OCI-LY3 (cell line): Measurements from ENCODE around the gene KCNA10.

Source experiments
- H2AFZ ChIP-seq: fragments of 200-600, 300-600 bp; shearing (Covaris generic); 2 replicates; pipeline ENCODE4 v1.6.0; 2014; ENCODE audit warnings: antibody characterized with exemption, low read depth, low read length
- H3K27ac ChIP-seq: fragments of 200-600, 300-600 bp; sonication (generic); 2 replicates; pipeline ENCODE4 v1.5.1; 2014; ENCODE audit warnings: mild to moderate bottlenecking, low read length, moderate library complexity, mixed read lengths
- H3K27me3 ChIP-seq: fragments of 200-600, 300-600 bp; sonication (generic); 2 replicates; pipeline ENCODE4 v1.6.1; 2014; ENCODE audit warnings: low read depth, low read length, mixed read lengths
- H3K36me3 ChIP-seq: fragments of 200-600, 300-600 bp; sonication (generic); replicated peaks from 2 replicates; pipeline ENCODE3; 2014; ENCODE audit warnings: low read depth, low read length, mixed read lengths
- H3K4me1 ChIP-seq: fragments of 300-600, 200-600 bp; sonication (generic); 2 replicates; pipeline ENCODE4 v1.6.1; 2014; ENCODE audit warnings: low read length, mixed read lengths
- H3K4me2 ChIP-seq: fragments of 200-600, 300-600 bp; sonication (generic); 2 replicates; pipeline ENCODE4 v1.6.1; 2014; ENCODE audit warnings: low read length, mixed read lengths
- H3K4me3 ChIP-seq: fragments of 300-600, 200-600 bp; sonication (generic); 2 replicates; pipeline ENCODE4 v1.5.1; 2014; ENCODE audit warnings: antibody characterized with exemption, mild to moderate bottlenecking, low read length, moderate library complexity
- H3K79me2 ChIP-seq: fragments of 300-600, 200-600 bp; shearing (Covaris generic); 2 replicates; pipeline ENCODE4 v1.6.1; 2014; ENCODE audit warnings: mild to moderate bottlenecking, low read length, mixed read lengths
- H3K9ac ChIP-seq: fragments of 300-600, 200-600 bp; shearing (Covaris generic); 2 replicates; pipeline ENCODE4 v1.6.0; 2014; ENCODE audit warnings: mild to moderate bottlenecking, low read length, moderate library complexity
- H3K9me3 ChIP-seq: fragments of 200-600, 300-600 bp; shearing (Covaris generic); 2 replicates; pipeline ENCODE4 v1.6.1; 2014; ENCODE audit warnings: low read length, mixed read lengths; ENCODE audit not compliant: insufficient read depth
- H4K20me1 ChIP-seq: fragments of 200-600, 300-600 bp; sonication (generic); 2 replicates; pipeline ENCODE4 v1.6.1; 2016; ENCODE audit warnings: low read length, mixed read lengths; ENCODE audit not compliant: insufficient read depth
- EZH2phosphoT487 ChIP-seq: fragments of 200-600 bp; shearing (Covaris generic); IDR thresholded peaks from 2 replicates; pipeline ENCODE4 v1.6.1; 2018; ENCODE audit warnings: antibody characterized with exemption, mixed run types, low read depth
- TF ChIP-seq, protein P1 (sequence below): fragments of 200-600, 300-600 bp; sonication (generic); IDR thresholded peaks from 2 replicates; pipeline ENCODE4 v1.5.1; 2014; ENCODE audit warnings: antibody characterized with exemption, low read length, low read depth

KCNA10 gene

DNA sequence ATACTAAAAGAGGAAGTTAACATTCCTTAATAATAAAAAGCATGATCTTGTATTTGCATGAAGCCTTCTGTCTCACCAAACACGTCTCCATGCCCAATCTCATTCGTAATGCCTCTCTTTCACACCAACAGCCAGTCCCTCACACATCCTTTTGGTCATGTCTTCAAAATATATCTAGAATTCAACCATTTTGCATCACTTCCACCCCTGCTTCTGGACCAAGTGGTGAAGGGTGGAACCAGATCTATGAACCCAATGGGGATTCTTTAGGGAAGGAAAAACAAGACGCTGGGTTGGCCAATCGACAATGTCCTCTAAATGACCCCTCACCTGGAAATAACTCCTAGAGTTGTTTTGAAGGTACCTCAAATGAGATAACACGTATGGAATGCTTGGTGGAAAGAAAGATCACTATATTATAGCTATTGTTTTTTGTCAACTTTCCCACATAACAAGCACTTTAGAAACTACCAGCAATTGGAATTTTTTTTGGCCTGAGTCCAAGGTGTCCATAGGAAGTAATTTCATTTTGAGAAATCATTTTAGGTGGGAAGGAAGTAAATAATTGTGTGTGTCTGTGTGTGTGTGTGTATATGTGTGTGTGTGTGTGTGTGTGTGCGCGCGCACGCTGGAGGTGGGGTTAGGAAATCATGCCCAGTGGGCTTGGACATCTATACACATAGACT is at the start of gene KCNA10:
Gene KCNA10 (minus strand): TSS at position 51 of the 686 bp plus-strand sequence. CDS start 388 bp downstream, outside the sequence.
- H3K4me2 ChIP-seq: no peak within 1 kb of the TSS
- no peak within 1 kb of the TSS for H3K4me3 ChIP-seq
- H3K27ac ChIP-seq: no peak within 1 kb of the TSS
- no peaks in the 10 kb centered on the region for H3K4me1 ChIP-seq
- H4K20me1 ChIP-seq: no peaks in the 10 kb centered on the region
- H2AFZ ChIP-seq: no peak within 1 kb of the TSS
- TF ChIP-seq EZH2phosphoT487: no peak
- H3K9me3 ChIP-seq: no peaks in the 10 kb centered on the region
- H3K79me2 ChIP-seq: no peaks in the 10 kb centered on the region
- peaks cover 18% of the 10 kb centered on the region for H3K27me3 ChIP-seq
- no peak within 1 kb of the TSS for H3K9ac ChIP-seq
- H3K36me3 ChIP-seq: no peaks in the 10 kb centered on the region

DNA sequence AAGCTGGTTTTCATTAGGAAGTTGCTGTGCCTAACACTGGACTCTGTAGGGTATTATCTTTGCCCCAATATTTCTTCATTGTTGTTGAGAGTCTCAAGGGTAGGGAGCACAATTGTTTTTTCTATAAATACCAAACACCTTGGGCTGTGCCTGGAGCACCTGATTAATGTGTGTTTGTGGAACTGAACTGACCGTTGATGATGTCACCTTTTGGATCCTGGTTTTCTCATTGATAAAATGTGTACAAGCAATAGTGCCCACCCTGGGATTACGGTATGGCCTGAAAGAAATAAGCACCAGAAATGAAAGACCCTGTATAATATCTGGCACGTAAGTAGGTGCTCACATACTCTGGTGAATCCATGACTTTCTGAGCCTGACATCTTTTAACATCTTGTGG is 47.9 kb upstream of the KCNA10 start:
- no peak overlapping the region for H3K4me3 ChIP-seq
- H4K20me1 ChIP-seq: no peaks in the 10 kb centered on the region
- no peaks in the 10 kb centered on the region for H3K79me2 ChIP-seq
- no peaks in the 10 kb centered on the region; the same call in 1 of the 2 replicates for H3K27me3 ChIP-seq
- no peak for TF ChIP-seq EZH2phosphoT487
- TF ChIP-seq, protein P1, sequence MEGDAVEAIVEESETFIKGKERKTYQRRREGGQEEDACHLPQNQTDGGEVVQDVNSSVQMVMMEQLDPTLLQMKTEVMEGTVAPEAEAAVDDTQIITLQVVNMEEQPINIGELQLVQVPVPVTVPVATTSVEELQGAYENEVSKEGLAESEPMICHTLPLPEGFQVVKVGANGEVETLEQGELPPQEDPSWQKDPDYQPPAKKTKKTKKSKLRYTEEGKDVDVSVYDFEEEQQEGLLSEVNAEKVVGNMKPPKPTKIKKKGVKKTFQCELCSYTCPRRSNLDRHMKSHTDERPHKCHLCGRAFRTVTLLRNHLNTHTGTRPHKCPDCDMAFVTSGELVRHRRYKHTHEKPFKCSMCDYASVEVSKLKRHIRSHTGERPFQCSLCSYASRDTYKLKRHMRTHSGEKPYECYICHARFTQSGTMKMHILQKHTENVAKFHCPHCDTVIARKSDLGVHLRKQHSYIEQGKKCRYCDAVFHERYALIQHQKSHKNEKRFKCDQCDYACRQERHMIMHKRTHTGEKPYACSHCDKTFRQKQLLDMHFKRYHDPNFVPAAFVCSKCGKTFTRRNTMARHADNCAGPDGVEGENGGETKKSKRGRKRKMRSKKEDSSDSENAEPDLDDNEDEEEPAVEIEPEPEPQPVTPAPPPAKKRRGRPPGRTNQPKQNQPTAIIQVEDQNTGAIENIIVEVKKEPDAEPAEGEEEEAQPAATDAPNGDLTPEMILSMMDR: no peak
- no peak overlapping the region for H3K9ac ChIP-seq
- H3K36me3 ChIP-seq: no peaks in the 10 kb centered on the region
- H3K4me1 ChIP-seq: no peaks in the 10 kb centered on the region
- H3K4me2 ChIP-seq: no peak overlapping the region
- no peaks in the 10 kb centered on the region for H3K9me3 ChIP-seq
- H3K27ac ChIP-seq: no peak overlapping the region
- H2AFZ ChIP-seq: no peak overlapping the region

DNA sequence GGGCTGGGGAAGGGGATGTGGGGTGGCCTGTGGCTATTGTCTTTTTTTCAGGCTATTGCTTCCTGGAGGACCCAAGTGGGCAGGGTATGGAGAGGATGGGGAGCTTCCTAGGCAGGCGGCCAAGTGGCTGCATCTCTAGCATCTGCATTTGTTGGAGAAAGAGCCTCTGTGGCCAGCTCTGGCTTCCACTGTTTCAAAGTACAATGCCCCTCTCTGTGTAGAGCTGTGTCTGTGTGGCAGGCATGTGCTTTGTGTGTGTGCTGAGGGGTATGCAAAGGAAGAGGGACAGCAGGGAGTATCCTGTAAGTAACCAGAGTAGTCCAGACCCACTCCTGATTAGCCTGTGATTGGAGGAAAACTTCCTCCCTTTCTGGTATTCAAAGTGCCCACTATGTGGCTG is 46.6 kb upstream of the KCNA10 start:
- Histone ChIP-seq H3K36me3 (no peaks in the 10 kb centered on the region), H3K4me3 (no peak overlapping the region), H3K9ac (no peak overlapping the region), H4K20me1 (no peaks in the 10 kb centered on the region), H3K9me3 (no peaks in the 10 kb centered on the region), H3K4me2 (no peak overlapping the region), H3K79me2 (no peaks in the 10 kb centered on the region), H3K27me3 (no peaks in the 10 kb centered on the region; the same call in 1 of the 2 replicates), H2AFZ (no peak overlapping the region), H3K4me1 (no peaks in the 10 kb centered on the region), H3K27ac (no peak overlapping the region)
- no peak for TF ChIP-seq EZH2phosphoT487
- TF ChIP-seq, protein P1: no peak

DNA sequence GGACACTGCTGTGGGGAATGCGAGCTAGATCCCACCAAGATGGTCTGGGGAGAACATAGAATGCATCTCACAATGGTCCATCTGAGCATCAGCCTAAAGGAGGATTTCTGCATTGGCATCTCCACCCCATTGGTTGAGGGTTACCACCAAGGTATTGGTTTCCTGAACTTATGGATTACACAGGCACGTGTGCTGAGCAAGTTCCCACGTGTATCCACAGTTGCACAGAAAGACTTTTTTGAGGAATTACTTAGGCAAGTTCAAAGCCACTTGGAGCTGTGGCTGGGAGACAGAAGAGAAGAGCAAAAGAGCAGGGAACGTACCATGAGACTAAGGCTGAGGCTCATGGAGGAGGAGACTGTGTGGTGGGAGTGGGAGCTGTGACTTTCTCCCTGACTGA is 44.1 kb upstream of the KCNA10 start:
- Histone ChIP-seq H3K27ac (no peak overlapping the region), H3K27me3 (no peaks in the 10 kb centered on the region; the same call in 1 of the 2 replicates), H4K20me1 (no peaks in the 10 kb centered on the region), H3K79me2 (no peaks in the 10 kb centered on the region), H3K36me3 (no peaks in the 10 kb centered on the region), H2AFZ (no peak overlapping the region), H3K9me3 (no peaks in the 10 kb centered on the region), H3K4me2 (no peak overlapping the region), H3K4me3 (no peak overlapping the region), H3K4me1 (no peaks in the 10 kb centered on the region), H3K9ac (no peak overlapping the region)
- no peak for TF ChIP-seq EZH2phosphoT487
- TF ChIP-seq, protein P1: no peak
